ENCODE results near the gene RAB22A. TPM values are rescaled to one million over a fixed set of nuclear protein-coding genes. Genes with fewer than 3 reads are reported as not detected.

The RAB22A gene
- total RNA-seq, 1 donor from 2014 or later, result 21.3 TPM

GRCh38 chr20:58303547-58303946 lies 6.0 kb upstream of the RAB22A start:
- DNase-seq (ENCODE audit: low spot score), result no peak

DNA sequence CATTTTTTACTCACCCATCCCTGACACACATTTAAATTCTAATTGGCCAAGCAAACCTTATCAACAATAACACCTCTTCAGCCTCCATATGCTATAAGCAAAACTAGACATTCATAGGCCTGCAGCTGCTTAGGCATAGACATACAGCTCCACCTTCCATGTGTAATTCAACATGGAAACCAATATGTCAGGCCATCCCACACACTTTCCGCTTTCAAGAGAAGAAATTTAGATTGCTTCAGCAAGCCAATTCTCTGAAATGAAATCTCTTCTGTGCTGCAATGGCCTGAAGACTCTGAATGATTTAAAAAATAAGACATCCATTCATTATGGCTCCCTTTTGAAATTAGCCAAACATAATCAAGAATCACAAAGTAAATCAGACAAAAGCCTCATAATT lies 4.5 kb upstream of the RAB22A start:
- no peak for DNase-seq (ENCODE audit: low spot score)

- DNase-seq (ENCODE audit: low spot score), result peak; percentile 44
These were observed 2.9 kb upstream of the RAB22A start for GRCh38 chr20:58306421-58307261.

DNA sequence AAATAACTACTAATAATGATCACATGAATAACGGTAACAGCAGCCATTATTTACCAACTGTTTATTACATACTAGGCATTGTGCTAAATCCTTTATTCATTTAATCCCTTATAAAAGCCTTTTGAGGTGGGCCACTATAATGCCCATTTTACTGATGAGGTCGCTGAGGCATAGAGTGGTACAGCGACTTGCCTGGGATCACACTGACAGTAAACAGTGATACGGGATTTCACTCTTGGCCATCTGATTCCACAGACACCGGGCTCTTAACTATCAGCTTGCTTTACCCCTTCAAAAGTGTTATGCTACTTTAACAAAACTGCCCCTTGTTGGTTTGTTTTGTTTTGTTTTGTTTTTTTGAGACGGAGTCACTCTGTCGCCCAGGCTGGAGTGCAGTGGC lies 2.2 kb upstream of the RAB22A start:
- no peak for DNase-seq (ENCODE audit: low spot score)

DNA sequence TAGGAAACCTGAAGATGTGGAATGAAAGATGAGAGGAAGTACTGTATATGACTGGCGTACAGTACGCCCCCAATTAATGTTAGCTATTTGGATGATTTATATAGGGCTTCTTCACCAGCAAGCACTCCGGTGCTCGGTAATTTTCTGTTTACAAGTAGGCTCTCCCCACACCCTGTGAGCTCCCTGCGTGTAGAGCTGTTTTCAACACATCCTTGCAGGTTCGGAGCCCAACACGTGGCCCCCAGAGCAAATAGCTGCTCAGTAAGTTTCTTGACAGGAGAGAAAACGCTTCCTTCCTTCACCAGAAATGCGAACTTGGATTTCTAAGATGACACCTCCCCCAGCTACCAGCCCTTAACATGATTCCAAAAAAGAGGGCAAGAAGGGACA lies 1.2 kb upstream of the RAB22A start:
- DNase-seq (ENCODE audit: low spot score), result no peak

DNA sequence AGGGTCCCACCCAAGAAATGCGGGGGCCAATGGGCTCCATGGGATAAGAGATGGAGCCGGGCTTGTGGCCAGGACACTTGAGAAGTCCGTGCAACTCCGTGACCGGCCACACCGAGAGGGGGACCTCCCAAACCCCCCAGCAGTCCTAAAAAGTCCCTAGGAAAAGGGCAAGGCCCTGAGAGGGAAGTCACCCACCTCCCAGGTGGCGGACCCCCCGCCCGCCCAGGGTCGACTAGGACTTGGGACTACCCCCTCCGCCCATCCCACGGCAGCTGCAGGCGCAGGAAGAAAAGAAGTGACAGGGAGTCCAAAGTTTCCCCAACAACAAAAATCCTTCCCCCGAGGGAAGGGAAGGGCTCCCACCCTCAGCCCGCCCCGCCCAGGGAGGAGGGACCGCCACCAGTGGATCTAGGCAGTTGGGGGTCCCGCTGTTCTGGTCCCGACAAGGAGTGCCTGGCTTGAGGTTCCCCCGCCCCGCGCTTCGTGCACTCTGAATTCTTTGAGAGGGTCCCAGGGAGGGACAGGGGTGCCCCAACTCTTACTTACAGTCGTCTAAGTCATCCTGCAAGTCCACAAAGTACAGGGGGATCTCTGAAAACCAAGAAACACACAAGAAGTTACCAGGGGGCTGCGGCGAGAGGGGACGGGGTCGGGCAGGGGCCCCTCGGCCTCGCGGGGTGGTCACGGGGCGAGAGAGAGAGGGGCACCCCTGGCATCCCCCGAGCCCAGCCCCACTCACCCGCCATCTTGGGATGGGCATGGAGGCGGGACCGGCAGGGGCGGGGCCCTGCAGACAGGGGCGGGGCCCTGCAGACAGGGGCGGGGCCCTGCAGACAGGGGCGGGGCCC lies 611 bp upstream of the RAB22A start:
- DNase-seq (ENCODE audit: low spot score), result peak; percentile 60

DNA sequence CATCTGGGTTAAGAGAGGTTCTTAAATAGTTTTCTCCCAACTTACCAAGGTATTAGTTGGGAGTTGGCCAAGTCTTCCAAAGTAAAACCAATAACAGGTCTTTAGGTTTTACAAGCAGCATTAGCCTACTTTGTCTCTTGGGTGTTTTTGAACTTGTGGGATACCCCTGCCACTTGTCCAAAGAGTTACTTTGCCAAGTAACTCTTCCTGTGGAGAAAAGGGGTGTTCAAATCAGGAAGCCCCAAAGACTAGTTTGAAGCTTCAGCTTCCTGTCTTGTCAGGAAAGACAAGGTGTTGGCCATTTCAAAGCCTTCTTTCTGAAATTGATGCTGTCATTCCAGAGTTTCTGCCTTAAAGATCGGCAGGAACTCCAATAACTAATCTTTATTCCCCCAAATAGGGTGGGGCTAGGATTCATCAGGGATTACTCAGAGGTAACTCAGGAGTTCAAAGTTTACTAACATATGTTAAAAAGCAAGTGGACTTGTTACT lies 822 bp downstream of the RAB22A start:
- DNase-seq (ENCODE audit: low spot score), result no peak

- DNase-seq (ENCODE audit: low spot score), result no peak
These were observed 3.3 kb downstream of the RAB22A start for GRCh38 chr20:58312836-58313235.

GRCh38 chr20:58313396-58313795 lies 3.9 kb downstream of the RAB22A start:
- DNase-seq (ENCODE audit: low spot score), result no peak

DNA sequence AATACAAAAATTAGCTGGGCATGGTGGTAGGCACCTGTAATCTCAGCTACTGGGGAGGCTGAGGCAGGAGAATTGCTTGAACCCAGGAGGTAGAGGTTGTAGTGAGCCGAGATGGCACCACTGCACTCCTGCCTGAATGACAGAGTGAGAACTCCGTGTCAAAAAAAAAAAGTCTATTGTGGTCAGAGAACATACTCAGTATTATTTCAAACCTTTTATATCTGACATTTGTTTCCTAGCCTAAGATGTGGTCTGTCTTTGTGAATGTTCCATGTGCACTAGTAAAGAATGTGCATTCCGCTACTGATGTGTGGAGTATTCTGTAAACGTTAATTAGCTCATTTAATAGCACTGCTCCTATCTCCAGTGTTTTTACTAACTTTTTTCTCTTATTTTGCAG lies 11.7 kb downstream of the RAB22A start:
- DNase-seq (ENCODE audit: low spot score), result no peak

DNA sequence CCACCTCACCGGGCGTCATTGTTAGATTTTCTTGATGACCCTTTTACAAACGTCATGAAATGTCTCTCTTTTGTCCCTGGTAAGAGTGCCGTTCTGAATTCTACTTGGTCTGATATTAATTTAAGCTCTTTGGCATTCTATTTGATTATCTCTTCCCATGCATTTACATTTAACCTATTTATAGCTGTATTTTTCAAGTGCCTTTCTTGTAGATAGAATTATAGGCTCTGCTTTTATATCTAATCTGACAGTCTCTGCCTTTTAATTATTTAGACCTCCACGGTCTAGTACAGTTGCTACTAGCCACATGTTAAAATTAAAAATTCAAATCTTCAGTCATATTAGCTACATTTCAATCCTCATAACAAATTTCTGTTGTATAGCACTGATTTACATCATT lies 12.6 kb downstream of the RAB22A start:
- no peak for DNase-seq (ENCODE audit: low spot score)

DNA sequence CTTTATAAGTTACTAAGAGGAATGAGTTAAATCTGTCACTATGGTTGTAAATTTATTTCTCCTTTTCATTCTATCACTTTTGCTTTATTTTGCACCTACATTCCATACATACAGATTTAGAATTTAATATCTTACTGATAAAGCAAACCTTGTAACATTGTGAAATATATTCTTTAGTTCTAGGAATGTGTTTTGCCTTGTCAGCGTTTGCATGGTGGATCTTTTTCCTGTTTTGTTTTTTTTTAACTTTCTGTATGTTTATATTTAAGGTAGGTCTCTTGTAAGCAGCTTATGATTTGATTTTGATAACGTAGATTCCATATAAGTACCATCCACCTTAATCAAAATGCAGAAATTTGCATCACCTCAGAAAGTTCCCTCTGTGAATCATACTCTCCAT lies 16.4 kb downstream of the RAB22A start:
- no peak for DNase-seq (ENCODE audit: low spot score)

DNA sequence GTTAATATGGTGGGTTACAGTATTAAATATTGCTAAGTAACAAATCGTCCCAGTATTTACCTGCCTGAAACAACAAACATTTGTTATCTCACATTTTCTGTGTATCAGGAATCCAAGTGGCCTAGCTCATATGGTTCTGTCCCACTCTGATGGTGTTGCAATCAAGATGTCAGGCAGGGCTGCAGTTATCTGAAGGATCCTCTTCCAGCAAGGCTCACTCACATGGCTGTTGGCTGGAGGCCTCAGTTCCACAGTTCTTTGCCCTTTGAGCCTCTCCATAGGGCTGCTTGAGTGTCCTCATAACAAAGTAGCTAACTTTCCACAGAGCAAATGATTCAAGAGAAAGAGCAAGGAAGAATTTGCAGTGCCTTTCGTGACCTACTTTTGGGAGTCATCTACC lies 17.7 kb downstream of the RAB22A start:
- no peak for DNase-seq (ENCODE audit: low spot score)

GRCh38 chr20:58328836-58329235 lies 19.3 kb downstream of the RAB22A start:
- no peak for DNase-seq (ENCODE audit: low spot score)

- no peak for DNase-seq (ENCODE audit: low spot score)
These were observed 20.2 kb downstream of the RAB22A start for GRCh38 chr20:58329711-58330110.

DNA sequence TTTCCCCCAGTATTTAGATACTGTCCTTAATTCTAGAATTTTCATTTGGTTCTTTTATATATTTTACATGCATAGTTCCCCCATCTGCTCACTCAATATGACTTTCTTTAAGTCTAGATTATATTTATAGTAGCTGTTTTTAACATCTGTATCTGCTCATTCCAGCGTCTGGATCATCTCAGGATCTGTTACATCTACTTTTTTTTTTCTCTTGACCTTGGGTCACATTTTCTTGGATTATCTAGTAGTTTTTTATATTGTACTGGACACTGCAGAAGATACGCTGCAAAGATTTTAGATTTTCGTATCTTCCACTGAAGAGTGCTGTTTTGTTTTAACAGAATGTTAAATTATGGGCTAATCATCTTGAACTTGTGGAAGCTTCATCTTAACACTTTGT lies 20.7 kb downstream of the RAB22A start:
- no peak for DNase-seq (ENCODE audit: low spot score)

- no peak for DNase-seq (ENCODE audit: low spot score)
These were observed 21.2 kb downstream of the RAB22A start for GRCh38 chr20:58330687-58331086.

DNA sequence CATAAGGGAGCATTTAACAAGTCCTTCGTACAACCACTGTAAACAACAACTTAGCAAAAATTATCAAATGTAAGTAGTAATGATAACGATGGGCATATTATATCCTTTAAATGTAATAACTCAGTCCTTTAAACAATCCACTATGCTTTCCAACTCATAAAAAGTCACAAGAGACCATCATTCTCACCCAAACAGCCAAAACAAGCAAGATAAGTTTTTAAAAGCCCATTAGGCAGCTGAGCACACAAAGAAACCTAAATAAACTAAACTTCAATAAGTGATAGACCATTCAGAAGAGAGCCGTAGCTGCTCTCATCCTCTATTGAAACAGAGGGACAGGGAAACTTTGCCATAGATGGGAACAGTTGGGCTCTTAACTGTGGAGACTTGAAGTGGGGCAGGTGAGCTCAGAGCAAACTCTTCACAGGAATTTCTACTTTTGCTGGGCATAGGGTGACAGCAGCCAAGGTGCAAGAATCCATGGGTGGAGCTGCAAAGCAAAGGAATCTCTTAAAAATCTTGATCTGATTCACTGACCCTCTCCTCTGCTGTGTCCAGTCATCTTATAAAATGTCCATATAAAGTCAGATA lies 22.5 kb downstream of the RAB22A start:
- DNase-seq (ENCODE audit: low spot score), result no peak

GRCh38 chr20:58339741-58340140 lies 30.2 kb downstream of the RAB22A start:
- no peak for DNase-seq (ENCODE audit: low spot score)

GRCh38 chr20:58340151-58340550 lies 30.6 kb downstream of the RAB22A start:
- no peak for DNase-seq (ENCODE audit: low spot score)

GRCh38 chr20:58340853-58341252 lies 31.3 kb downstream of the RAB22A start:
- no peak for DNase-seq (ENCODE audit: low spot score)
